Midbrain (tissue), 1 donor: ENCODE results near the gene HMGB1.

ENCODE experiments used
- DNase-seq: peaks from one replicate; lab custom pipeline; 2025; lab: John Stamatoyannopoulos, UW

The HMGB1 gene

GRCh38 chr13:30429721-30430694 lies 35.7 kb downstream of the HMGB1 start:
- DNase-seq = no peak

DNA sequence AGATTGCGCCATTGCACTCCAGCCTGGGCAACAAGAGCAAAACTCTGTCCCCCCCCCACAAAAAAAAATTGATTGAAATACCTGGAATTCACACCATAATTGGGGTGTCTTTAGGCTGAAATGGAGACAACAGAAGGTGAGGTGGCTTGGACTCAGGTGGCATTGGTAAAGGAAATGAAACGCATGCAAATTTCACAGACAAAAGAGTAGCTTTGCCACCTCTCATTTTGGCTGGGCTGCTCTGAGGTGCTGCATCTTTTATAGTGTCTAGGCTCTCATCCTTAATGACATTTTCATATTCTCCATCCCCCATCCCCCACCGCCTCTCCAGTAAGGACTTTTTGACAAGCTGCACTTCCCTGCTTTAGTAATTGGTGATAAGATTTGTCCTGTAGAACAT lies 36.5 kb downstream of the HMGB1 start:
- no peak for DNase-seq

GRCh38 chr13:30423891-30424290 lies 41.8 kb downstream of the HMGB1 start:
- no peak for DNase-seq

GRCh38 chr13:30422054-30422839 lies 43.5 kb downstream of the HMGB1 start, which contains the start of gene UBE2L5:
Gene UBE2L5, plus strand, starts transcription at chr13:30422493. Its CDS starts 5,498 bp downstream, at chr13:30427991.
- DNase-seq = peak; percentile 73

DNA sequence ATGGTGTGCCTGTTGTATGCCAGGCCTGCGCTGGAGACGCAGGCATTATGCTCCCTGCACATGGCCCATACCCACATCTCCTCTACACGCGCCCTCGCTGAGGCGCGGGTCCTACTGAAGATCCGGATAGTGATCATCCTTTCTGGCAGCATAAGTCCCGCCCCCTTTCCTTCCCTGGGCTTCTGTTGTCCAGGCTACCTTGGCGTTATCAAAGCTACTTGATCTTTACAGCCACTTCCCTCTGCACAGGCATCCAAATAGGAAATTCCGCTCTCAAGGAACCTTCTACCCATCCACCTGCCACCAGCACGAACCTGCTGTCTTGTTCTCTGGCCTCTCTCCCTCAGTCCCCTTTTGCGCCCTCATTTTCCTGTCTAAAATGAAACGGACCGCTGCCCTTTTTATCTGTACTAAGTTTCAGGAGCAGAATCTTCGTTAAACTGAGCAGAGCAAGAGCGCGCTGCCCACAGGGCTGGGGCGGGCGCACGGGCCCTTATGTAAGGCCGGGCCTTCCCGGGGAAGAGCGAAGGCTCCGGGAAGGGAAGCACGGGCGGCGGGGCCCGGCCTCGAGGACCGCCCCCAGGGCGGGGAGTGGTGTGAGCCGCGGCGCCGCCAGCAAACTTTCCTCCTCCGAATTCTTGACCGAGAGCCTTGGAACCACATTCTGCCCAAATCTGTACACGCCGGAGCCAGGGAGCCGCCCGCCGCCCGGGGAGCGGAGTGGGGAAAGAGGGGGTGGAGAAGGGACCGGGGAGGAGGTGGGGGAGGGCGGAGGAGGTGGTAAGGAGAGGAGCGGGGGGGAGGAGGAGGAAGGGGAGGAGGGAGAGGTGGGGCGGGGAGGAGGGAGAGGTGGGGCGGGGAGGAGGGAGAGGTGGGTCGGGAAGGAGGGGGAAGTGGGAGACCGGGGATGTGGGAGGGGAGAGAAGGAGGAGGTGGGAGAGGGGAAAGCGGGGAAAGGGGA lies 44.4 kb downstream of the HMGB1 start:
- DNase-seq = peak; percentile 72

- DNase-seq = no peak
Measured at GRCh38 chr13:30418717-30419459, 46.8 kb downstream of the HMGB1 start.

- no peak for DNase-seq
Measured at GRCh38 chr13:30418075-30418716, 47.5 kb downstream of the HMGB1 start.

DNA sequence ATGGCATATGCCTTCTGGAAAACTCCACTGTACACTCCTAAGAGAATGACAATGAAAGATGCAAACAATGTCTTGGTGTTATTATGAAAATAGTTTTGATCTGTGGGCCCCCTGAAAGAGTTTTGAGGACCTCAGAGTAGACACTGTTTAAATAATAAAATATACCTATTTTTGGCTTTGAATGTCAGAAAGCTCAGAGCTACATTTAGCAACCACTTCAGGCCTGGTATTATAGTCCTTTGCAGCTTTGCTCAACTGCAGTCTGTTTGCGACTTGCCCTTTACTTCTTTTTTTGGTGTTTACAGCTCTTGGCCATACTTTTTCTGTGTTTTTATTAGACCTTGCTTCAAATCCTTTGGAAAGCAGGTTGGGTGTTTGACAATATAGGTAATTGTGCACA lies 49.3 kb downstream of the HMGB1 start:
- no peak for DNase-seq

GRCh38 chr13:30415430-30416030 lies 50.2 kb downstream of the HMGB1 start:
- no peak for DNase-seq

DNA sequence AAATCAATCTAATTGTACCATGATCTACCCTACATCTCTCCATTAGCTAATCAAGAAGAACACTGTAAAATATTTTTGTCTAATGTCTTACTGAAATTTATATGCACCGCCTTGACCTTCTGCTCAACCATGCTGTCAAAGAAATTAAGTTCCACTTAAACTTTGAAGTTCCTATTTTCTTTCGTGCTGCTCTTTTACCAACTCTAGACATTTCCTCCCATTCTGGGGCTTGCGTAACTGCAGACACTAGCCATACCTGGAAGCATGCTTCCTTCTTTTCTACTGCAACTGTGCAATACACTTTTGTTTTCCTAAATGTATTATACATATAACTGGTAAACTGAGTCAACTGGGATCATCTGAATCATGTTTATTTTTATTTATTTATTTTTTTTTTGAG lies 51.9 kb downstream of the HMGB1 start:
- DNase-seq = no peak

- no peak for DNase-seq
Measured at GRCh38 chr13:30412346-30412745, 53.4 kb downstream of the HMGB1 start.

DNA sequence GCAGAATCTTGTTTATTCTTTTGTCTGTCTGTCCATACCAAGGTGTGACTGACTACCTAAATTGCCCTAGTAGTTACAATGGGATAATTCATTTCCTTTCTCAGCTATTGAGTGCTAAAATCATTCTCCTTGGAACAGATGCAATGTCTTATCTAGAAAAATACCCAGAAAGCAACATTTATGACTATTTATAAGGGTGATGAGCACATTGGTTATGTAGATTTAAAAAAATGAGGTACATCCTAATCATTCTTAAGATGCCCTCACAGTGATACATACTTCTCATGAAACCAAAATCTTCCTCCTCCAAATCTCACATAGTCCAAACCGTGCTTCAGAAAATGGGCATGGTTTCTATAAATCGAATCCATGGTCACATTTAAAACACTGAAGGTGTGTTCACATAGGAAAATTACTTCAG lies 55.0 kb downstream of the HMGB1 start:
- DNase-seq = no peak

- DNase-seq = no peak
Measured at GRCh38 chr13:30409886-30410704, 55.6 kb downstream of the HMGB1 start.

GRCh38 chr13:30408319-30409101 lies 57.2 kb downstream of the HMGB1 start:
- DNase-seq = peak; percentile 89

GRCh38 chr13:30406779-30407416 lies 58.8 kb downstream of the HMGB1 start:
- DNase-seq = no peak
